ENCODE measurements around the gene LTO1. TPM values are rescaled to one million over a fixed set of nuclear protein-coding genes. Genes with fewer than 3 reads are reported as not detected.
"Not testable (repeated sequence)": the region's sequence is repeated elsewhere in the genome, so short reads cannot be mapped to it uniquely, and the experiment has no call there.

The LTO1 gene
- total RNA-seq, 2 donors from 2014 or later: 13.0 to 26.7 TPM

- H3K4me3 ChIP-seq: no peak overlapping the region
- no peak for TF ChIP-seq POLR2A (IDR thresholded peaks at IDR 0.05)
- no peak for TF ChIP-seq CTCF (IDR thresholded peaks at IDR 0.05)
- DNase-seq (no peak), ATAC-seq (no peak)
- H3K27ac ChIP-seq: no peak overlapping the region
- H3K9me3 ChIP-seq: no peaks in the 10 kb centered on the region
- no peaks in the 10 kb centered on the region for H3K4me1 ChIP-seq
- intact Hi-C loops (cut with DNase I): no loop called here
- H3K27me3 ChIP-seq: no peaks in the 10 kb centered on the region
- 95 to 100% methylated on average over 2 of the region's 2 CpGs for WGBS, 2 donors
- H3K36me3 ChIP-seq (replicated peaks in 1 of 2; ENCODE audit: insufficient read depth in 1 of 2, low read depth in 2 of 2): no peaks in the 10 kb centered on the region
These were observed 45.1 kb downstream of the LTO1 start for GRCh38 chr11:69630017-69630416.

- Histone ChIP-seq H3K9me3 (no peaks in the 10 kb centered on the region), H3K27me3 (no peaks in the 10 kb centered on the region), H3K36me3 (replicated peaks in 1 of 2; ENCODE audit: insufficient read depth in 1 of 2, low read depth in 2 of 2) (no peaks in the 10 kb centered on the region), H3K4me3 (no peak overlapping the region), H3K27ac (no peak overlapping the region), H3K4me1 (no peaks in the 10 kb centered on the region)
- DNase-seq: no peak
- 65 to 69% methylated on average over 13 to 14 of the region's 14 CpGs for WGBS, 2 donors
- no peak for ATAC-seq
- TF ChIP-seq POLR2A (IDR thresholded peaks at IDR 0.05): no peak
- TF ChIP-seq CTCF (IDR thresholded peaks at IDR 0.05): no peak
- intact Hi-C loops (cut with DNase I): no loop called here
These were observed 47.6 kb downstream of the LTO1 start for GRCh38 chr11:69627551-69627950.

DNA sequence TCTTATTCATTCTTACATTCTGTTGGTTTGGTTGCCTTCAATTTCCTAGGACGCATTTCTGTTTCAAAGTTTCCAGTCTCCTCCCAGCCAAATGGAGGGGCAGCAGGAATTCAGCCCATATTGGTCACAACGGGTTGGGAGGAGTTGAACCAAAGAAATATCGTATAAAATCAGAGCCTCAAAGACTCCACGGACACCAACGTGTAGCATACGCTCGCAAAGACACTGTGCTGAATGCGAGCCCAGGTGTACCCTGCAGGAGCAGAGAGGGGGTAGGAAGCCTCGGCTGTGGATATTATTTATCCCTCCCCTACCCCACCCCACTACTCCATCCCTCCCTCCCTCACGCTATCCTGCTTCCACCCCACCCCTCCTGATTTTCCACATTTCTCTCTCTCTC is 49.7 kb downstream of the LTO1 start:
- ATAC-seq (no peak), DNase-seq (no peak)
- H3K9me3 ChIP-seq: no peaks in the 10 kb centered on the region
- H3K4me3 ChIP-seq: no peak overlapping the region
- H3K27ac ChIP-seq: no peak overlapping the region
- H3K27me3 ChIP-seq: no peaks in the 10 kb centered on the region
- TF ChIP-seq CTCF (IDR thresholded peaks at IDR 0.05) (no peak), POLR2A (IDR thresholded peaks at IDR 0.05) (no peak)
- WGBS, 2 donors: 80 to 83% methylated on average over 10 of the region's 10 CpGs
- no peaks in the 10 kb centered on the region for H3K4me1 ChIP-seq
- no peaks in the 10 kb centered on the region for H3K36me3 ChIP-seq (replicated peaks in 1 of 2; ENCODE audit: insufficient read depth in 1 of 2, low read depth in 2 of 2)
- intact Hi-C loops (cut with DNase I): no loop called here

DNA sequence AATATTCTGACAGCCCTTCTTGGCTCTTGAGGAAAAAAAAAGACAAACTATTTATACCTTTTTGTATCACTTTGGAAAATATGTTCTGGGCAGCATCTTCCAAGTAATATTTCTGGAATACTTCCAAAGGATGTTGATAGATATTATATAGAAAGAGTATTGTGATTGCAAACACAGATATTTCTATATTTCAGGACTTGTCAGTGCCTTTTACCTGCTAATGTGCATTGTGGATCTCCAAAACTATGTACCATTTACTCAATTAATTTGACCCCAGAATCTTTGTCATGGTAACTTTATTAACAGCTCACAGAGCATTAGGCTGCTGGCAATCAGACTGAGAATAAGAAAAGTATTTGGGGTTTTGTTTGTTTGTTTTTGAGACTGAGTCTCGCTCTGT is 50.9 kb downstream of the LTO1 start:
- no peak for TF ChIP-seq CTCF (IDR thresholded peaks at IDR 0.05)
- no peak for TF ChIP-seq POLR2A (IDR thresholded peaks at IDR 0.05)
- H3K4me3 ChIP-seq: no peak overlapping the region
- H3K36me3 ChIP-seq (replicated peaks in 1 of 2; ENCODE audit: insufficient read depth in 1 of 2, low read depth in 2 of 2): no peaks in the 10 kb centered on the region
- no peaks in the 10 kb centered on the region for H3K9me3 ChIP-seq
- no peaks in the 10 kb centered on the region for H3K27me3 ChIP-seq
- 67 to 90% methylated on average over 1 of the region's 1 CpG for WGBS, 2 donors
- intact Hi-C loops (cut with DNase I): no loop called here
- DNase-seq (no peak), ATAC-seq (no peak)
- H3K27ac ChIP-seq: no peak overlapping the region
- no peaks in the 10 kb centered on the region for H3K4me1 ChIP-seq

DNA sequence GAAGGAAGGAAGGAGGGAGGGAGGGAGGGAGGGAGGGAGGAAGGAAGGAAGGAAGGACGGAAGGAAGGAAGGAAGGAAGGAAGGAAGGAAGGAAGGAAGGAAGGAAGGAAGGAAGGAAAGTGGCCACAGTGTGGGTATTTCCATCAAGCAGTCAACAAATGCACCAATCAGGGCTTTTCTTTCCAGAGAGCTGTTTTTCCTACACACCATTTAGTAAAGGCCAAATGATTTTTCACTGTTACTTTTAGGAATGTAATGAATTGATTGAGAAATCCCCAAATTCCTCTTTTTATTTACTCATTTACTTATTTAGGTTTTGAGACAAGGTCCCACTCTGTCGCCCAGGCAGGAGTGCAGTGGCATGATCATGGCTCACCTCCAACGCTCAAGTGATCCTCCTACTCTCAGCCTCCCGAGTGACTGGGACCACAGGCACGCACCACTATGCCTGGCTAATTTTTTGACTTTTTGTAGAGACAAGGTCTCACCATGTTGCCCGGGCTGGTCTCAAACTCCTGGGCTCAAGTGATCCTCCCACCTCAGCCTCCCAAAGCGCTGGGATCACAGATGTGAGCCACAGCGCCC is 53.0 kb downstream of the LTO1 start:
- DNase-seq; intact Hi-C loops (cut with DNase I); H3K4me1 ChIP-seq; H3K4me3 ChIP-seq; H3K36me3 ChIP-seq (replicated peaks in 1 of 2; ENCODE audit: insufficient read depth in 1 of 2, low read depth in 2 of 2); H3K27ac ChIP-seq; H3K27me3 ChIP-seq; H3K9me3 ChIP-seq; ATAC-seq: not testable (repeated sequence)
- 60% methylated on average over 7 to 8 of the region's 8 CpGs for WGBS, 2 donors

Measured in body of pancreas (tissue), 4 donors.